ENCODE measurements around the gene REEP1. TPM values are rescaled to one million over a fixed set of nuclear protein-coding genes. Genes with fewer than 3 reads are reported as not detected.

Gene REEP1
- total and polyA plus RNA-seq, 2 experiments from 2014 or later = 21.5 to 26.5 TPM

DNA sequence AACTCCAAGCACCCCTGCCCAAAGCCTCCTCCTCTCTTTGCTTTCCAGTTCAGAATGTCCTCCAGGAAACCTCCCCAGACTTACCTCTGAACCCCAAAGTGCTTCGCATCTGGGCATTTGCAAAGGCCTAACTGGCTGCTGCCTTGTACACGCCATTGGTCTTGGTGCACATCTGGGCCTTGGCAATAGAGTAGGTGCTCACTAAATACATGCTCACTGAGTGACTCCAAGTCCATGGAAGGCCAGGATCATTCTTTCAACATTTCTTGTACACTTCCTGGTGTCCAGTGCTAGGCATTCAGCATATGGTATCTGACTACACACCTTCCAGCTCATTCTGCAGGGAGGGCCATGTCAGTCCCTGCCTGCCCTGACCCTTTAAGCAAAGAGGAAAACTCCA lies 109.7 kb downstream of the REEP1 start:
- H3K4me1 ChIP-seq (ENCODE audit: insufficient read depth) = peaks cover 13% of the 10 kb centered on the region
- no peaks in the 10 kb centered on the region for H3K79me2 ChIP-seq
- 88% methylated on average over 2 of the region's 2 CpGs for WGBS (ENCODE audit: low lambda C conversion rate, missing lambda C conversion rate)

DNA sequence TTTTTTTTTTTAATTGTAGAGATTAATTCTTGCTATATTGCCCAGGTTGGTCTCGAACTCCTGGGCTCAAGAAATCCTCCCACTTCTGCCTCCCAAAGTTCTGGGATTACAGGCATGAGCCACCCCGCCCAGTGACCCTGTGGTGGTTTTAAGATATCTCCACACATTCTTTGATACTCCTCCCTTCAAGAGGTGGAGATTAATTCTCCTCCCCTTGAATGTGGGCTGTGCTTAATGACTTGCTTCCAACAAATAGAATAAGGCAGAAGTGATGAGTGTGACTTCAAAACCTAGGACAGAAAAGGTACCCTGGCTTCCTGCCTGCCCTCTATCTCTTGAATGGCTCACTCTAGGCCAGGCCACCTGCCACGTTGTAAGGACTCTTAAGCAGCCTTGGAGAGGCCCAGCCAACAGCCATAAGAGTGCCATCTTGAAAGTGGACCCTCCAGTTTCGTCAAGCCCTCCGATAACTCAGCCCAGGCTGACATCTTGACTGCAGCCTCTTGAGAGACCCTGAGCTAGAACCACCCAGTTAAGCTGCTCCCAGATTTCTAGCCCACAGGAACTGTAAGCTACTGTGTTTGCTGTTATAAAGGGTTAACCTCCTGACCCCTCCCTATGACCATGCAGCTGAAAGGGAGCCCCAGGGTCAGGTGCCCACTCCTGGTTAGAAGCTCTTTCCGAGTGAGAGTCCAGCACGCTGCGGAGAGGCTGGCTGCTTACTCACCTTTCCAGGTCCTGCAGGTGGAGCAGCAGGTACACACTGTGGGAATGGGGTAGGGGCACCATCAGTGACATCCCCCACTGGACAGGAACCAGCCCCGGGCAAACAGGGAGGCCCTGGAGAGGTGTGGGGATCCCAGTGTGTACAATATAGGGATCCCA lies 110.5 kb downstream of the REEP1 start:
- no peak overlapping the region for H2AFZ ChIP-seq
- TF ChIP-seq EZH2 (IDR thresholded peaks at IDR 0.05; ENCODE audit: borderline replicate concordance) = no peak
- TF ChIP-seq EZH2phosphoT487 (IDR thresholded peaks at IDR 0.05; ENCODE audit: low read depth, severe bottlenecking, unreplicated experiment) = no peak
- TF ChIP-seq, protein P1, sequence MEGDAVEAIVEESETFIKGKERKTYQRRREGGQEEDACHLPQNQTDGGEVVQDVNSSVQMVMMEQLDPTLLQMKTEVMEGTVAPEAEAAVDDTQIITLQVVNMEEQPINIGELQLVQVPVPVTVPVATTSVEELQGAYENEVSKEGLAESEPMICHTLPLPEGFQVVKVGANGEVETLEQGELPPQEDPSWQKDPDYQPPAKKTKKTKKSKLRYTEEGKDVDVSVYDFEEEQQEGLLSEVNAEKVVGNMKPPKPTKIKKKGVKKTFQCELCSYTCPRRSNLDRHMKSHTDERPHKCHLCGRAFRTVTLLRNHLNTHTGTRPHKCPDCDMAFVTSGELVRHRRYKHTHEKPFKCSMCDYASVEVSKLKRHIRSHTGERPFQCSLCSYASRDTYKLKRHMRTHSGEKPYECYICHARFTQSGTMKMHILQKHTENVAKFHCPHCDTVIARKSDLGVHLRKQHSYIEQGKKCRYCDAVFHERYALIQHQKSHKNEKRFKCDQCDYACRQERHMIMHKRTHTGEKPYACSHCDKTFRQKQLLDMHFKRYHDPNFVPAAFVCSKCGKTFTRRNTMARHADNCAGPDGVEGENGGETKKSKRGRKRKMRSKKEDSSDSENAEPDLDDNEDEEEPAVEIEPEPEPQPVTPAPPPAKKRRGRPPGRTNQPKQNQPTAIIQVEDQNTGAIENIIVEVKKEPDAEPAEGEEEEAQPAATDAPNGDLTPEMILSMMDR (IDR thresholded peaks at IDR 0.05; ENCODE audit: poor library complexity) = no peak
- no peaks in the 10 kb centered on the region for H4K20me1 ChIP-seq (ENCODE audit: insufficient read depth, poor library complexity, severe bottlenecking)
- no peak for DNase-seq (ENCODE audit: low spot score)
- peaks cover 13% of the 10 kb centered on the region for H3K4me1 ChIP-seq (ENCODE audit: insufficient read depth)
- H3K9me2 ChIP-seq (replicated peaks; ENCODE audit: insufficient read depth) = no peaks in the 10 kb centered on the region
- no peak overlapping the region for H3K4me2 ChIP-seq
- WGBS (ENCODE audit: low lambda C conversion rate, missing lambda C conversion rate) = 89% methylated on average over 9 of the region's 9 CpGs
- no peak overlapping the region for H3K4me3 ChIP-seq
- H3K27ac ChIP-seq = no peak overlapping the region
- no peaks in the 10 kb centered on the region for H3K79me2 ChIP-seq
- H3K36me3 ChIP-seq (replicated peaks; ENCODE audit: insufficient read depth, low read depth) = no peaks in the 10 kb centered on the region
- H3K9me3 ChIP-seq (ENCODE audit: low read depth) = no peaks in the 10 kb centered on the region
- H3K27me3 ChIP-seq = no peaks in the 10 kb centered on the region

More for the DNA sequence above, 109.7 kb downstream of the REEP1 start:
- H3K27me3 ChIP-seq = no peaks in the 10 kb centered on the region
- no peaks in the 10 kb centered on the region for H3K36me3 ChIP-seq (replicated peaks; ENCODE audit: insufficient read depth, low read depth)
- TF ChIP-seq EZH2phosphoT487 (IDR thresholded peaks at IDR 0.05; ENCODE audit: low read depth, severe bottlenecking, unreplicated experiment) (no peak), EZH2 (IDR thresholded peaks at IDR 0.05; ENCODE audit: borderline replicate concordance) (no peak)
- TF ChIP-seq, protein P1 (IDR thresholded peaks at IDR 0.05; ENCODE audit: poor library complexity) = no peak
- H2AFZ ChIP-seq = no peak overlapping the region
- no peaks in the 10 kb centered on the region for H4K20me1 ChIP-seq (ENCODE audit: insufficient read depth, poor library complexity, severe bottlenecking)
- no peak overlapping the region for H3K4me3 ChIP-seq
- H3K9me3 ChIP-seq (ENCODE audit: low read depth) = no peaks in the 10 kb centered on the region
- no peaks in the 10 kb centered on the region for H3K9me2 ChIP-seq (replicated peaks; ENCODE audit: insufficient read depth)
- DNase-seq (ENCODE audit: low spot score) = no peak
- H3K27ac ChIP-seq = no peak overlapping the region
- no peak overlapping the region for H3K4me2 ChIP-seq

DNA sequence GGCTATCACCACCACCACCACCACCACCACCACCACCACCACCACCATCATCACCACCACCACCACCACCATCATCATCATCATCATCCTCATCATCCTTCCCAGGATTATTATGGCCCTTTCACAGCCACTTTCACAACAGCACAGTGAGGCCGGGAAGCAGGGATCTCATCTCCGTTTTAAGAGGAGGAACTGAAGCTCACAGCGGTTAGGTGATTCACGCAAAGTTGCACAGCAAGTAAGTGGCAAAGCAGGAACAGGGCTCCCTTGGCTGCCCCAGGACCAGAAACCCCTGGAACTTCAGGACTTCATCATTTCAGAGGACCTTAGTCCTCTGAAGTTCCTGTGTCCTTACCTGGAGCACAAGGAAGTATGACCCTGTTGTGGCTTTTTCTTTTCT lies 111.4 kb downstream of the REEP1 start:
- H3K4me2 ChIP-seq = no peak overlapping the region
- DNase-seq (ENCODE audit: low spot score) = no peak
- TF ChIP-seq EZH2phosphoT487 (IDR thresholded peaks at IDR 0.05; ENCODE audit: low read depth, severe bottlenecking, unreplicated experiment) = no peak
- TF ChIP-seq EZH2 (IDR thresholded peaks at IDR 0.05; ENCODE audit: borderline replicate concordance) = no peak
- TF ChIP-seq, protein P1 (IDR thresholded peaks at IDR 0.05; ENCODE audit: poor library complexity) = no peak
- no peak overlapping the region for H3K27ac ChIP-seq
- H3K9me2 ChIP-seq (replicated peaks; ENCODE audit: insufficient read depth) = no peaks in the 10 kb centered on the region
- H3K79me2 ChIP-seq = no peaks in the 10 kb centered on the region
- WGBS (ENCODE audit: low lambda C conversion rate, missing lambda C conversion rate) = 94% methylated on average over 4 of the region's 4 CpGs
- H3K4me3 ChIP-seq = no peak overlapping the region
- H2AFZ ChIP-seq = no peak overlapping the region
- H3K4me1 ChIP-seq (ENCODE audit: insufficient read depth) = peaks cover 13% of the 10 kb centered on the region
- H4K20me1 ChIP-seq (ENCODE audit: insufficient read depth, poor library complexity, severe bottlenecking) = no peaks in the 10 kb centered on the region
- H3K36me3 ChIP-seq (replicated peaks; ENCODE audit: insufficient read depth, low read depth) = no peaks in the 10 kb centered on the region
- H3K9me3 ChIP-seq (ENCODE audit: low read depth) = no peaks in the 10 kb centered on the region
- H3K27me3 ChIP-seq = no peaks in the 10 kb centered on the region

Data from hepatocyte (in vitro differentiated cells).